Gastrocnemius medialis (tissue), 4 donors: ENCODE measurements around the gene FYCO1. TPM values are rescaled to one million over a fixed set of nuclear protein-coding genes. Genes with fewer than 3 reads are reported as not detected.
A peak's percentile ranks its signal among the peaks of the same experiment; 100 is the strongest.

Source experiments
- ATAC-seq, 2 donors: fragments of 150-250 bp; one replicate each; pipeline ENCODE4 v1.9.1; 2016
- DNase-seq, 2 donors: peaks; one replicate each; pipeline ENCODE4 v3.0.0-alpha.2; 2019
- H3K27ac ChIP-seq, 4 donors: fragments of 200-600 bp; sonication (generic); 1 replicate in 1 of 4; 2 replicates in 3 of 4; pipeline ENCODE4 v1.5.1; 2016 to 2018; ENCODE audit warnings: mild to moderate bottlenecking in 2 of 4, moderate library complexity in 1 of 4
- H3K27me3 ChIP-seq, 3 donors: fragments of 200-600 bp; sonication (generic) in 2 of 3; 1 replicate in 1 of 3; 2 replicates in 2 of 3; pipeline versions ENCODE4 v1.5.1 to v1.6.0; 2016 to 2019; ENCODE audit warnings: mild to moderate bottlenecking in 1 of 3, moderate library complexity in 1 of 3
- H3K36me3 ChIP-seq, 2 donors: fragments of 200-600 bp; sonication (generic) in 1 of 2; one replicate each; pipeline ENCODE4 v1.5.1; 2017 to 2018
- H3K4me1 ChIP-seq, 2 donors: fragments of 200-600 bp; sonication (generic) in 1 of 2; one replicate each; pipeline ENCODE4 v1.5.1; 2016 to 2017; ENCODE audit warnings: mild to moderate bottlenecking in 2 of 2
- H3K4me3 ChIP-seq, 4 donors: fragments of 200-600 bp; sonication (generic) in 3 of 4; 1 replicate in 1 of 4; 2 replicates in 3 of 4; pipeline ENCODE4 v1.5.1; 2016 to 2019; ENCODE audit warnings: mild to moderate bottlenecking in 2 of 4
- H3K9me3 ChIP-seq, 3 donors: fragments of 200-600 bp; sonication (generic) in 2 of 3; 1 replicate in 1 of 3; 2 replicates in 2 of 3; pipeline ENCODE4 v1.5.1; 2016 to 2019
- CTCF ChIP-seq, 5 experiments: fragments of 450-650 bp in 3 of 5; fragments of 200-600 bp in 2 of 5; sonication (generic) in 2 of 5; IDR thresholded peaks in 4 of 5; conservative IDR thresholded peaks in 1 of 5; 1 replicate in 4 of 5; 2 replicates in 1 of 5; pipeline ENCODE4 v1.5.1; 2016 to 2019; ENCODE audit warnings: antibody characterized with exemption in 5 of 5, mild to moderate bottlenecking in 3 of 5, moderate library complexity in 3 of 5
- POLR2A ChIP-seq, 2 donors: fragments of 450-650 bp; IDR thresholded peaks; one replicate each; pipeline ENCODE4 v1.6.1; 2017; ENCODE audit warnings: antibody characterized with exemption in 2 of 2, mild to moderate bottlenecking in 2 of 2, moderate library complexity in 2 of 2
- in situ Hi-C, 4 donors: fragments of 200-750 bp; cut with MboI; loops; one replicate each; pipeline versions ENCODE4 v1.15.0 to v1.8.0; 2017; ENCODE audit warnings: low sequenced_read_pairs in 4 of 4
- intact Hi-C: fragments of 100-400 bp; cut with DNase I; formaldehyde crosslinking; loops from one replicate; pipeline ENCODE4 v1.15.1; 2023; ENCODE audit warnings: low total_unique reads
- total RNA-seq, 4 donors: library from RNA; depleted of rRNA; stranded (reverse); fragments of >200 nt; gene quantifications; one replicate each; pipeline versions ENCODE4 v1.1.0 to v1.2.3, GENCODE V29; 2016

Gene FYCO1
- total RNA-seq, 4 donors from 2014 or later = 47.4 to 99.8 (median 84.2) TPM

- TF ChIP-seq CTCF (IDR thresholded peaks at IDR 0.05 in 4 of 5, conservative IDR thresholded peaks at IDR 0.05 in 1 of 5) = no peak
- peaks cover 0 to 31% of the 10 kb centered on the region in 2 donors for H3K36me3 ChIP-seq
- in situ Hi-C loops (loop anchor here in 1 of 4 donors (25.0 kb wide), 1 partner anchor 423 kb away; the partner anchor contains the start of genes CCR2 and CCR5), intact Hi-C loops (no loop called here)
- ATAC-seq = peak; percentile 19 to 21
- DNase-seq = no peak
- H3K27ac ChIP-seq = peak overlapping the region; percentile 49 to 80 (median 72)
- no peaks in the 10 kb centered on the region for H3K27me3 ChIP-seq
- peaks cover 15 to 33% of the 10 kb centered on the region in 2 donors for H3K4me1 ChIP-seq
- H3K9me3 ChIP-seq = no peaks in the 10 kb centered on the region
- no peak overlapping the region for H3K4me3 ChIP-seq
Measured at GRCh38 chr3:45939341-45939771, 56.3 kb downstream of the FYCO1 start.

- in situ Hi-C loops (loop anchor here in 1 of 4 donors (25.0 kb wide), 1 partner anchor 423 kb away; the partner anchor contains the start of genes CCR2 and CCR5), intact Hi-C loops (loop anchor here (1.0 kb wide), 1 partner anchor 140 kb away; no protein-coding TSS in a partner anchor)
- TF ChIP-seq POLR2A (IDR thresholded peaks at IDR 0.05) (no peak), CTCF (IDR thresholded peaks at IDR 0.05 in 4 of 5, conservative IDR thresholded peaks at IDR 0.05 in 1 of 5) (peak; percentile 83 to 93 (median 91))
- H3K9me3 ChIP-seq = no peaks in the 10 kb centered on the region
- peak overlapping the region; percentile 49 to 80 (median 72) for H3K27ac ChIP-seq
- no peak overlapping the region for H3K4me3 ChIP-seq
- H3K27me3 ChIP-seq = no peaks in the 10 kb centered on the region
- DNase-seq (peak; percentile 84 to 90), ATAC-seq (peak; percentile 89 to 96)
- peaks cover 0 to 36% of the 10 kb centered on the region in 2 donors for H3K36me3 ChIP-seq
- peaks cover 15 to 33% of the 10 kb centered on the region in 2 donors for H3K4me1 ChIP-seq
Measured at GRCh38 chr3:45938864-45939263, 56.8 kb downstream of the FYCO1 start.

GRCh38 chr3:45938043-45938435, 57.6 kb downstream of the FYCO1 start:
- peak overlapping the region in 1 of 4 donors; percentile 21 for H3K27ac ChIP-seq

GRCh38 chr3:45937206-45938042, 58.2 kb downstream of the FYCO1 start:
- intact Hi-C loops = loop anchor here (1.0 kb wide), 1 partner anchor 142 kb away; no protein-coding TSS in a partner anchor
- no peak overlapping the region for H3K4me3 ChIP-seq
- in situ Hi-C loops = loop anchor here in 1 of 4 donors (25.0 kb wide), 1 partner anchor 425 kb away; the partner anchor contains the start of genes CCR2 and CCR5
- peak overlapping the region in 1 of 4 donors; percentile 21 for H3K27ac ChIP-seq
- no peaks in the 10 kb centered on the region for H3K27me3 ChIP-seq
- no peak for DNase-seq
- peaks cover 0 to 49% of the 10 kb centered on the region in 2 donors for H3K36me3 ChIP-seq
- H3K9me3 ChIP-seq = no peaks in the 10 kb centered on the region
- peaks cover 15 to 33% of the 10 kb centered on the region in 2 donors for H3K4me1 ChIP-seq
- TF ChIP-seq POLR2A (IDR thresholded peaks at IDR 0.05) = no peak
- no peak for TF ChIP-seq CTCF (IDR thresholded peaks at IDR 0.05 in 4 of 5, conservative IDR thresholded peaks at IDR 0.05 in 1 of 5)
- no peak for ATAC-seq

More at GRCh38 chr3:45938043-45938435, 57.6 kb downstream of the FYCO1 start:
- DNase-seq = no peak
- Histone ChIP-seq H3K4me3 (no peak overlapping the region), H3K4me1 (peaks cover 15 to 33% of the 10 kb centered on the region in 2 donors), H3K36me3 (peaks cover 0 to 43% of the 10 kb centered on the region in 2 donors), H3K9me3 (no peaks in the 10 kb centered on the region), H3K27me3 (no peaks in the 10 kb centered on the region)
- in situ Hi-C loops = loop anchor here in 1 of 4 donors (25.0 kb wide), 1 partner anchor 424 kb away; the partner anchor contains the start of genes CCR2 and CCR5
- intact Hi-C loops = loop anchor here (1.0 kb wide), 1 partner anchor 141 kb away; no protein-coding TSS in a partner anchor
- TF ChIP-seq CTCF (IDR thresholded peaks at IDR 0.05 in 4 of 5, conservative IDR thresholded peaks at IDR 0.05 in 1 of 5) (no peak), POLR2A (IDR thresholded peaks at IDR 0.05) (no peak)
- no peak for ATAC-seq
